Cerebellar nuclear complex (tissue), 1 donor: Measurements from ENCODE around the gene ASPSCR1.

Experiments used
- DNase-seq, 2 experiments: peaks; one replicate each; lab custom pipeline; 2025; lab: John Stamatoyannopoulos, UW

Gene ASPSCR1, protein sequence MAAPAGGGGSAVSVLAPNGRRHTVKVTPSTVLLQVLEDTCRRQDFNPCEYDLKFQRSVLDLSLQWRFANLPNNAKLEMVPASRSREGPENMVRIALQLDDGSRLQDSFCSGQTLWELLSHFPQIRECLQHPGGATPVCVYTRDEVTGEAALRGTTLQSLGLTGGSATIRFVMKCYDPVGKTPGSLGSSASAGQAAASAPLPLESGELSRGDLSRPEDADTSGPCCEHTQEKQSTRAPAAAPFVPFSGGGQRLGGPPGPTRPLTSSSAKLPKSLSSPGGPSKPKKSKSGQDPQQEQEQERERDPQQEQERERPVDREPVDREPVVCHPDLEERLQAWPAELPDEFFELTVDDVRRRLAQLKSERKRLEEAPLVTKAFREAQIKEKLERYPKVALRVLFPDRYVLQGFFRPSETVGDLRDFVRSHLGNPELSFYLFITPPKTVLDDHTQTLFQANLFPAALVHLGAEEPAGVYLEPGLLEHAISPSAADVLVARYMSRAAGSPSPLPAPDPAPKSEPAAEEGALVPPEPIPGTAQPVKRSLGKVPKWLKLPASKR

DNA sequence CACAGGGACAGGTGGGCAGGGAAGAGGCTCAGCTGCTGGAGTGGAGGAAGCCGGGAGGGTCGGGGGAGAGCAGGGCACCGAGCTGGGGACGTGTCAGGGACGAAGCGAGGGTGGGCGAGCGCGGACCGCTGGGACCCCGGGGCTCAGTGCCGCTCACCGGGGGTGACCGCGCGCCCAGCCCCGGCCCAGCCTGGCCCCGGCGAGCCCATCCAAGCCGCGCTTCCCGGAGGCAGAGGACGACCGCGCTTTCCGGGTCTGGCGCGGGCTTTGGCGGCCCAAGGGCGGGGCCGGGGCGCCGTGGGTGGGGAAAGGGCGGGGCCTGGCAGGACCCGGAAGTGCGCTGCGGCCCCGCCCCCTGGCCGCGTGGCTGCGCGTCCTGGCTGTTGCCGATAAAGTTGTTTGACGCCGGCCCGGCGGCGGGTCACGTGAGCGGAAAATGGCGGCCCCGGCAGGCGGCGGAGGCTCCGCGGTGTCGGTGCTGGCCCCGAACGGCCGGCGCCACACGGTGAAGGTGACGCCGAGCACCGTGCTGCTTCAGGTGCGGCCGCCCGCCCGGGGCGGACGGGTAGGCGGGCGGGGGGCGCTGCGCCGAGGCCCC, at the start of gene ASPSCR1:
TSS of gene ASPSCR1 (plus strand) at position 419 of the 598 bp plus-strand sequence. CDS start at position 437, 18 bp downstream.
- no peak for DNase-seq

DNA sequence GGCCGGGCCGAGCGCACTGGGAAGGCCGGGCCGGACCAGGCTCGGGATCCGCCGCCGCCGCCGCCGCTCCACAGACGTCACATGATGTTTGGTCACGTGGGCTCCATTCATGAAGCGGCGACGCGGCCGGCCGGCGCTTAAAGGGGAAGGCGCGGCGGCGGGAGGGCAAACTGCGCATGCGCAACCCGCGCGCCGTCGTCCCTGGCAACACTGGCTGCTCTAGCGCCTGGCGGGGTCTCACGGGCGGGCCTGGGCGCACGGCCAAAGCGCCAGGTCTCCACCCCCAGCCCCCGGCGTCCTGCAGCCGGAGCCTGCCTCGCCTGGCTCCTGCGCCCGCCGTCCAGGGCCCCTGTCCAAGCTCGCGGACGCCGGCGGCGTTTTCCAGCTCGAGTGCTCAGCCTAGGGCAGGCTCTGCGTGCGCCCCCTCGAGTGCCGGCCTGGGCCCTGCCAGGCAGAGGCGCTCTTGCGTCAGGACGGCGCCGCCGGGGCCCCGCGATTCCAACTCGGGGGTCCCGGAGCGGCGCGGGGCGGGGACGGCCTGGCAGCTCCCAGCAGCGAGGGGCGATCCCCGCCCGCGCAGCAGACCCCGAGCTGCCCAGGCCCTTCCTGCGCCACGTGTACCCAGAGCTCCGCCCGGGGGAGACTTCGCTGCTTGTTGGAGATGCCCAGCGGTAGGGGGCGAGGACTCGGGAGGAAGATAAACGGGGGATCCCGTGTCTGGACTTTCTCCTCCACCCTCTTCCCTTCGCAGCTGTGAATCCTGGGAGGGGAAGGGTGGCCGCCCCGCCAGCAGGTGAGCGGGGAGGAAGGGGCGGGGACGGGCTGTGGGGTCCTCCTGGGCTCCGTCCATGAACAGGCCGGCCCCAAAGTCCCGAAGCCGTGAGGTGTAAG, 49.5 kb upstream of the ASPSCR1 start, which contains the start of gene MAFG:
TSS of gene MAFG (minus strand) at position 83 of the 891 bp plus-strand sequence. CDS start 4,550 bp downstream, outside the sequence.
- DNase-seq: peak in 1 of 2 experiments; percentile 40

DNA sequence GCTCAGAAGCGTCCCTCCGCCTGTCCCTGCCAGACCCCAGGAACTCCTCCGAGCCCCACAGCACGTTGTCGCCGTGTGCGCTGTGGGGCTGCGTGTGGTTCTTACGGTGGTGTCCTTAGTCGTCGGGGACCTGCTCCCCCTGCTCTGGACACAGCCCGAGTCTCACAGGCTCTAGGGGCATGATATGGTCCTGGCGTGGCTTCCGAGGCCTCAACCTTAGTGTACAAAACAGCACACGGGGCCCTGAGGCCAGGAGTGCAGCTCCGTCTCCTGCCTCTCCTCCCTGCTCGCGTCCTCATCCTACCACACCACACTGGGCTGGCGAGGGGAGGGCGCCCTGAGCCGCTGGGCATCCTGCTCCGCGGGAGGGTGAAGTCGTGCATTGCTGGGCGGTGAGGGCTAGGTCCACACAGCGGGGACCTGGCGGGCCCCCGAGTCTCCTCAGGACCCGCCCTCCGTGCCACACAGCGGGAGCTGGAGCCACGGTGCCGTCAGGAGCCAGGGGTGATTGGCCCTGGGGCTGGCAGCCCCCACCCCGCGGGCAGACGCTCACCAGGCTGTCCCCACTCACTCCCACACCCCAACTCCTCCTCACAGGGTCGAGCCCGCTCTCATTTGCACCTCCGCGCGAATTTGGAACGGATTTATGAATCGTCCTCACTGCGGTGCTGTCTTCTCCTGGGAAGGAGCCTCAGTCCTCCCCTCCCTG, 48.7 kb upstream of the ASPSCR1 start:
- DNase-seq: no peak

DNA sequence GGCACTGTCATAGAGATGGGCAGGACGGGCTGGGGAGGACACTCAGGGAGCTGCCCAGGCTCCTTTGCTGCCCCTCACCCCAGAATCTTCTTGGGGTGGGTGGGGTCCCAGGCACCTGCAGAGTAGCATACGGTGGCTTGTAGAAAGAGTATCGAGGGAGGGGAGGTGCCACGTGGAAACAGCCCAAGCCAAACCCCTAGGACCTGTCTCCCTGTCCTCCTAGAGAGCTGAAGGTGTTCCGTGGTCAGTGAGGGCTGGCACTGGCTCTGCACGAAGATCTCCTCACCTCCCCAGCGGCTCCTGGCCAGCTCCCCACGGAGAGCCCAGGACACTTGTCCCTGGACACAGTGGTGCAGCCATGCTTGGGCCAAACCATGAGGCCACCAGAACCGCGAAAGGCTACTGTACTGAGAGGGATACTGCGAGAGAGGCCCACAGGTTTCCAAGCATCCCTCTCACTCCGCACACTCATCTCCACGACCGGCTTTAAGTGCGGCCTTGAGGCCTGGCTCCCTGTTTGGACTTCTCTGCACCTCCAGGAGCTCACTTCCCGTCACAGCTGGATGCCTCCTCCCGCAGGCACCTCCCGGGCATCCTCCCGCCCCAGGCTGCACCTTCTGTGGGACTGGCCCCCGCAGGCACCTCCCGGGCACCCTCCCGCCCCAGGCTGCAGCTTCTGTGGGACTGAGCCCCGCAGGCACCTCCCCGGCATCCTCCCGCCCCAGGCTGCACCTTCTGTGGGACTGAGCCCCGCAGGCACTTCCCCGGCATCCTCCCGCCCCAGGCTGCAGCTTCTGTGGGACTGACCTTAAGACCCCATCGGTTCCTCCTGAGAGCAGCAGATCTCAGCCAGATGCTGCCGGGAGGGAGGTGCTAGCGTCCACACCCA, 47.9 kb upstream of the ASPSCR1 start:
- DNase-seq: no peak

DNA sequence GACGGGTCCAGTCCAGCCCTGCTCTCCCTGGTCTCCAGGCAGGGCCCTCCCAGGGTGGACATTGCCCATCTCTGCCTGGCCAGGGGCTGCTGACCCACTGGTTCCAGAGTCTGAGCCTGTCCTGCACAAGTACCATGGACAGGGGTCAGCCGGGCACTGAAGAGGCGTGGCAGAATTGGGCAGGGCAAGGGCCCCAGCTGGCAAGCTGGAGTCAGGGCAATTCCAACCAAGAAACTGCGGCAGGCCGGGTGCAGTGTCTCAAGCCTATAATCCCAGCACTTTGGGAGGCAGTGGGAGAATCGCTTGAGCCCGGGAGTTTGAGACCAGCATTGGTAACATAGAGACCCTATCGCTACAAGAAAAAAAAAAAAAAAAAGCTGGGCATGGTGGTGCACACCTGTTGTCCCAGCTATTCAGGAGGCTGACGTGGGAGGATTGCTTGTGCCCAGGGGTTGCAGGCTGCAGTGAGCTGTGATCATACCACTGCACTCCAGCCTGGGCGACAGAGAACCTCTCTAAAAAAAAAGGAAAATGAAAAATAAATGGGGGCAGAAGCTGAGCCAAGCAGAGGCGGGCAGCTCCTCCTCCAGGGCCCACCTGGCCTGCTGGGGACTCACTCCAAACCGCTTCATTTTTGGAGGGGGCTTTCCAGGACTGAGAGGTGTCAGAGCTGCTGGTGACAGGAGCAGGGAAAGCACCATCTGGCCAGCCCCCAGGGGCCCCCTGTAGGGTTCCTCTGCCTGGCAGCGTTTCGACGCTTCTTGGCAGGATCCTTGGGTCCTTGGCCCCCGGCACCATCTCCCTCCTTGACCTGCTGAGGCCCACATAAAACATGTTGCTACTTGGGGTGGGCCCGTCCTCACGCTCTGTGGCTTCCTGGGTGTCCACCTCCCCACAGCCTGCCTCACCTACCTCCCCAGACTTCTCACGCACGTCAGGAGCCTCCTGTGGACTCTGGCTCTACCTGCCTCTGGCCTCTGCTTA, 47.0 kb upstream of the ASPSCR1 start:
- DNase-seq: no peak

DNA sequence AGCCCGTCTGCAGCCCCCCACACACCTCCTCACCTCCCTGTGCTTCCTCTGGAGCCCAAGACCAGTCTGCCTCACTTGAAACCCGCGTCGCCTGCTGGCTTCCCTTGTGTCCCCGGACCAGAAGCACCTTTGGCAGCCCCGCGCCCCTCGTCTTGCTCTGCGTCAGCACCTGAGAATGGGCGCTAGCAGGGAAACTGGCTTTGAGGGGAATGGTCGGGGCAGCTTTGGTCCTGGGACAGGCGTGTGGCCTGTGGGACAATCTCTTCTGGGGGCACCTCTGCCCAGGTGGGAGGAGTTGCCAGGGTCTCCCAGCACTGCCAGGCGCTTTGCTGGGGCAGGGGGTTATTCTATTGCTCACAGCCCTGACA, 46.3 kb upstream of the ASPSCR1 start:
- DNase-seq: no peak

DNA sequence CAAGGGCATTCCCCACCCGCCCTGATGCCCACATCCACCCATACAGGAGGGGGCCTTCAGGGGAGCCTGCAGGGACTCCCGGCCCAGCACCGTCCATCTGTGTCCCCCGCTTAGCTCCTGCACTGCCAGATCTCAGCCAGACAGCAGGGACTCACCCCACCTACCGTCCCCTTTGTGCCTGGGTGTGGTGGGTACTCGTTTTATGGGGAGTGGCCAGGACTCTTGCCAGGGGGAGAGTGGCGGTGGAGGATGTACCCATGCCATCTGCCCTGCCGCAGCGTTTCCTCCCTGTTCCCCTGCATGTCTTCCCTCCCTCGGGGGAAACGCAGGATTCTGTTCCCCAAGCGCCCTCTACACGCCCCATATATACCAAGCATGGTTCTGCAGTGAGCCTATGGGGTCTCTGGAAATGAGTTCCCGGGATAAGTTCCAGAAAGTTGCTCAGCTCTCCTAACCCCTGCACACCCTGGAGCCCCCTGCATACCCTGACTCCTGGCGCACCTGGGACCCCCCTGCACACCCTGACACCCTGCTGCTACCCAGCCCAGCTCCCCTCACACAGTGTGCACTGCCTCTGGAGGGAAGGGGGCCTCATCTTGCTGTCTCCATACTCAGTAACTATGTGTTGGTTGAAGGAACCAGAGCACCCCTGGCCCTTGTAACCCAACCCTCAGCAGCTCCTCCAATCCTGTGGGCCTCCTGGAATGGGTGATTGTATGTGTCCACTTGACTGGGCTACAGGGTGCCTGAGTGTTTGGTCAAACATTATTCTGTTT, 45.7 kb upstream of the ASPSCR1 start:
- DNase-seq: no peak

DNA sequence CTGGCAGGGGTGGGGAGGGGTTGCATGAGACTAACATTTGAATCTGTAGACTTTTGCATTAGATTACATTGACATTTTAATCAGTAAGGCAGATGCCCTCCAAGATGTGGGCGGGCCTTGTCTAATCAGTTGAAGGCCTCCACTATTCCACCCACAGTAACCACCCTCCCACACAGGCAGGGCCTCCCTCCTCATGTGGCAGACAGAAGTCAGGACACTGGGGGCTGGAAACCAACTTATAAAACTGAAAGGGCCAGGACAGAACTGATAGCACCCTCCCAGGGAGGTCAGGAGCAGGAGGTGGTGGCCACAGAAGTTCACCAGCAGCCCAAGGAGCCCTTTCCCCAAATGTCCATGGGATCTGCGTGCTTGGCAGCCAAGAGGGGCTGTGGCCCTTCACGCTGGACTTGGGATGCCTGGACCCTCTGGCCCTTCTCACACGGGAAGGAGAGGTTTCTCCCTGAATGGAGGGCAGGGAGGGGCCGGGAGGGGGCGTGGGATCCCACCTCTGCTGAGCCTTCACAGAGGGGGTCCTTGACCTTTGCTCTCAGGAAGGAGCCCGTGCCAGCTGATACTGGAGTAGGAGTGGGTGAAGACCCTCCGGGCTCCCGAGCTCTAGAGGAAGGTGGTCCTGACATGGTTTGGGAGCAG, 45.0 kb upstream of the ASPSCR1 start:
- no peak for DNase-seq

DNA sequence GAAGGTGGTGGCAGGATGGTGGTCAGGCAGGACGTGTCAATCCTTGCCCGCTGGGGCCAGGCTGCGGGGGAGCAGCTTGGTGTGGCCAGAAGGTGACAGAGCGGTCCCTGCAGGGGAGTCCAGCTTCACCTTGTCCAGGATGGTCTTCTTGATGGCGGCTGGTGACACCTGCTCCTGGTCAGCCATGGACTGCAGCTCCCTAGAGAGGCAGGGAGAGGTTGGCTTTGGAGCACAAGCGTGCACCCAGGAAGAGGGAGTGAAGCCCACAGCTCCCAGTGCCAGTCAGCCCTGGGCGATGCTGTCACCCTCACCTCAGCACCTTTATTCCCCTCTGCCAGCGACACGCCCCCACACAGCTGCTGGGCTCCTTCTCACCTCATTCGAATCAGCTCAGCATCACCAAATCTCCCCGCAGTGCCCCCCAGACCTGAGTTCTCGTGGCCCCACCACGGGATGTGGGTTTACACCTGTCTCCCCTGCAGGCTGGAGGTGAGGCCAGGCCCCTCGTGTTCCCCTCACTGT, 44.2 kb upstream of the ASPSCR1 start:
- DNase-seq: no peak

DNA sequence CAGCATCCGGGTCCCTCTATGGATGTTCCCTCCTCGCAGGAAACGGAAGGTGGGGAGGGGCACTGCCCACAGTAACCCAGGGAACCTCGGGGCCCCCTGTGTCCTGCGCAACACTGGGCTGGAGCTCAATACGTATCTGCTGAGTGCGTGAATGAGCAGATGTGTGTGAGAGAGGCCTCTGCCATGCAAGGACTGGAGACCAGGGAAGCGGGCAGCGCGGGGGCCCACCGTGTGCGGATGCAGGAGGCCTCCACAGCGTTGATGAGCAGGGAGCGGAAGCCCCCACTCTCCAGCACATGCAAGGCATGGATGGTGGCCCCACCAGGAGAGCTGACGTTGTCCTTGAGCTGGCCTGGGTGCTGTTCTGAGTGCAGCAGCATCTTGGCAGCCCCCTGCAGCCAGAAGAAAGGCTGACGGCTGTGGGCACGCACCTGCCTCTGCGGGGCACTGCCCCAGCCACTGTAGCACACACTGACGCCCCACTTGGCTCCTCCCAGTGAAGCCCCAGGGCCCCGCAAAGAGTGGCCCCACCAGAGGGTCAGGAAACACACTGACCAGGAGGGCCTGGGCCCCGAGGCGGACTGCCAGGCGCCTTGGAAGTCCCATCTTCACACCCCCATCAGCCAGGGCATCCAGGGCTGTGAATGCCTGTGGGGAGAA, 43.2 kb upstream of the ASPSCR1 start:
- DNase-seq: no peak

DNA sequence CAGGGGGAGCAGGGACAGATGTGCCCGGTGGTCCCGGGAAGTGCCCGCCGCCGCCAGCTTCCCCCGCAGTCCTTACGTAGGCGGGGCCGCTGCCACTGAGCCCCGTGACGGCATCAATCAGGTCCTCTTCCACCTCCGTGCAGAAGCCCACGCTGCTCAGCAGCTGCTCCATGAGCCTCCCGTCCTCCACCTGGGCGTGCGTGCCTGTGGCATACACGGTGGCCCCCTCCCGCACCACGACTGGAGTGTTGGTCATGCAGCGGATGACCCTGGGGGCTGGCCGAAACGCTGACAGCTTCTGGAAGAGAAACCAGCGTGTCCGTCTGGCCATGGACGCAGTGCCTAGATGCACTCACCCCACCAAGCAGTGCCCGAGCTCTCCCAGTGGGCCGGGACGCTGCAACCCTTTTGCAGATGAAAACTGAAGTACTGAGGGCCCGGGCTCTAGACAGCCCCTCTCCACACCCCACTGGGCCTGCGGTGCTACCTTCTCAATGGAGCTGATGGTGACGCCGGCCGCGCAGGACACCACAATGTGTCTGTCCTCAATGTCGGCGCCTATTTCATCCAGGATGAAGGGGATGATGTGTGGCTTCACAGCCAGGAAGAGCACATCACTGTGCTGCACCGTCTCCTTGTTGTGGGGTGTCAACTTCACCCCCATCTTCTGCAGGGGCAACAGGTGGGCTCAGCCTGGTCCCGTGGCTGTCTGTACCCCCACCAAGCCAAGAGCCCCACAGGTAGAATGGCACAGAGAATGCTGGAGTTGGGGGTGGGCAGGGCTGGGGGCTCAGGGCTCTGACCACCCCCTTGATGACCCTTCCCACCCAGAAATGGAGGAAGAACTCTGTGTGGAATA, 42.4 kb upstream of the ASPSCR1 start:
- DNase-seq: no peak

DNA sequence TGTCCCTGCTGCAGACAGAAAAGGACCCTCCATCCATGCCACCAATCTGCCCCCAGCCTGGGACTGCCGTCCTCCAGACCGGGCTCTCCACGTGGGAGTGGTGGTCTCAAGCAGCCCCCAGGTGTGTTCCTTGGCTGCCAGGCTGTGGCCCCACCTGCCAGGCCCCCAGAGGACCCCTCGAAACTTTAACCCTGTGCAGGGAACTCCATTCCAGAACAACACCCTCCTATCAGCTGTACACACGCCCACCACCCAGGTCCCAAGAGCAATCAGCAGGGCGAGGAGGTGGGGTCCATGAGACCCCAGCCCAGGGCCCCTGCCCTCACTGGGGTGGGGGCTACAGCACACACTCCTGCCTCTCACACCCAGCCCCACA, 41.7 kb upstream of the ASPSCR1 start:
- no peak for DNase-seq

DNA sequence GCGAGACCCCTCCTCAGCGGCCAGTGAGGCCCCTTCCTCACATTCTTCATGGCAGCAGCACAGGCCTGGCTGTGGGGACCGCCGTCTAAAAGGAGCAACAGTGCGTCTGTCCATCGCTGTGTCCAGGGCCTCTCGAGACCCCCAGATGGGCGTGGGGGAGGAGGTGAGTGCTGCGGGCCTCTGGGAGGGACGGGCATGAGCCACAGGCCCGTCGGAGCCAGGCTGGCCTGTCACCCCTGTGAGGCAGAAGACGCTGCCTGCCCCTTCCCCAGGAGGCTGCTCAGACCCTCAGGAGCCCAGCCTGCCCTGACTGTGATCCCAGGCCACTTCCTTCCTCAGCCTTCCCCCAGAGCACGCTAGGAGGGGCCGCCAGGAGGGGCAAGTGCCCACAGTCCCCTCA, 38.2 kb upstream of the ASPSCR1 start:
- DNase-seq: no peak

DNA sequence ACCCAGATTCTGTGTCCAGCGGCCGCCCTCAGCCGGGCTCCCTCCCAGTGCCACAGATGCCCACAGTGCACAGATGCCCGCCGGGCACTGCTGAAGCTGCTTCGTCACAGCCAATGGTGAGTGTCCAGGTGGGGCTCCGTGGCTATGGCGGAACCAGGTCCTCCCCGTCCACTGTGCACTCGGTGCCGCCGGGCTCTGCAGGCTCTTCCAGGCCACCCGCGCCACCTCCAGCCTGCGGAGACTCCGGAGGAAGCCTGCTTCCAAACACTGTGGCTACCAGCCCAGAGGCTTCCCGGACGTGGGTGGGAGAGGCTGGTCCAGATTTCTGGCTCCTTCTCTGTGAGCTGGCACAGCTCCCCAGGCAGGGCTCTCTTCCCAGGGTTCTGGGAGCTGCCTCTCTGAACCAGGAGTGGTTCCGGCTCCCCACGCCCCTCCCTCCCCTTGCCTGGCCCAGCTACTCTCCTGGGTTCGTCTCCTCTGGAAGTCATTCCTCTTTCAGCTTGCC, 37.5 kb upstream of the ASPSCR1 start:
- DNase-seq: no peak

DNA sequence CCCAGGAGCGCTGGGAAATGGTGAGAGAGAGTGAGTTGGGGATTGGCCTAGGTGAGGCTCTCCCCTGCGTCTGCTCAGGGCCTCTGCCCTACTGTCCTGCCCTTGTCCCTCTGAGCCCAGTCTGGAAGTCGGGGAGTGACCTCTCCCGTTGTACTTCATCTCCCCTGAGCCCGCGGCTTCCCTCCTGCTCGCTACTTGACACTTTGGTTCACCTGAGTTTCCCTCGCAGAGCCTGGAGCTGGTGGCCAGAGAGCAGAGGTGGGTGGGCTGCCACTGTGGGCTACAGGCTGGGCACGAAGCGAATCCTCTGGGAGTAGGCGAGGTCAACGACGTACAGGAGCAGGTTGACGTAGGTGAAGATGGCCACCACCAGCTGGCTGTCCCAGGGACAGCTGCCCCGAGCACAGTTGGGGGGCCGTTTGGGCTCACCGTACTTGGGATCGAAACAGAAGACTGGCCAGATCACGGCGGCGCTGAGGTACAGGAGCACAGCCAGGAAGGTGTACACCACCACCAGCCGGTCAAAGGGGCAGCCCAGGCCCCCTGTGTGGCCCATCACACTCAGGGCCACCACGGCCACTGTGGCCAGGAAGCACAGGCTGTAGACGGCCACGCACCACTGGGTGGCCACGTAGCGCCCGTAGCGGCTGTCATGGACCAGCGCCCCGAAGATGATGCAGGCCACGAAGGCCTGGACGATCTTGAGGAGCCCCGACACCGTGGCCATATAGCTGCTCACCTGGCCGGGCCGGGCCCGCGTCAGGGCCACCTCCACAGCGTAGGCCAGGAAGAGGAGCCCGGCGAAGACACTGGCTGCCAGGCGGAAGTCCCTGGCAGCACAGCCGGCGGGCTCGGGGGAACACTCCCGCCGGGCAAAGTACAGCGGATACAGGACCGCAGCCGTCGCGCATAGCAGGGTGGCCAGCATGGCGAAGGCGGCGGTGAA, 36.6 kb upstream of the ASPSCR1 start:
- no peak for DNase-seq
